H1 (cell line): ENCODE results near the gene VDR. TPM values are rescaled to one million over a fixed set of nuclear protein-coding genes. Genes with fewer than 3 reads are reported as not detected.

ENCODE experiments used
- CBX8 ChIP-seq: fragments of 300-800, 300-1000 bp; sonication (generic); IDR thresholded peaks from 2 replicates; pipeline ENCODE4 v1.7.1; 2016; ENCODE audit warnings: low read depth, low read length, borderline replicate concordance
- CEBPB ChIP-seq: IDR thresholded peaks from 2 replicates; pipeline ENCODE4 v1.6.1; 2012; ENCODE audit warnings: low read depth, low read length
- CHD2 ChIP-seq: IDR thresholded peaks from 2 replicates; pipeline ENCODE4 v1.6.1; 2012; ENCODE audit warnings: low read length, improper control_type of control experiment
- EZH2 ChIP-seq: fragments of 200-600 bp; sonication (generic); IDR thresholded peaks from 2 replicates; pipeline ENCODE4 v1.7.1; 2012; ENCODE audit warnings: low read depth, mild to moderate bottlenecking, moderate library complexity, low read length, inconsistent platforms; ENCODE audit not compliant: severe bottlenecking
- GTF2F1 ChIP-seq: IDR thresholded peaks from 2 replicates; pipeline ENCODE4 v1.6.1; 2012; ENCODE audit warnings: low read depth, low read length, improper control_type of control experiment, borderline replicate concordance
- HDAC2 ChIP-seq, 2 experiments: fragments of 300-600 bp in 1 of 2; sonication (generic) in 1 of 2; IDR thresholded peaks; 2 replicates each; pipeline ENCODE4 v1.6.1; 2011 to 2012; ENCODE audit warnings: low read depth in 2 of 2, low read length in 2 of 2, mild to moderate bottlenecking in 2 of 2, moderate library complexity in 2 of 2, borderline replicate concordance in 1 of 2, inconsistent platforms in 1 of 2
- JUN ChIP-seq: IDR thresholded peaks from 2 replicates; pipeline ENCODE4 v1.6.1; 2011; ENCODE audit warnings: low read depth, mild to moderate bottlenecking, improper control_type of control experiment, low read length
- KDM1A ChIP-seq: fragments of 200-600, 300-600 bp; sonication (generic); IDR thresholded peaks from 2 replicates; pipeline ENCODE4 v1.7.1; 2016; ENCODE audit warnings: mild to moderate bottlenecking, low read length, borderline replicate concordance
- KDM5A ChIP-seq: fragments of 200-600 bp; IDR thresholded peaks from 2 replicates; pipeline ENCODE4 v1.7.1; 2012; ENCODE audit warnings: mild to moderate bottlenecking, low read length, inconsistent platforms, mixed read lengths
- MAX ChIP-seq: IDR thresholded peaks from 2 replicates; pipeline ENCODE4 v1.6.1; 2012; ENCODE audit warnings: inconsistent platforms
- PHF8 ChIP-seq: fragments of 200-600 bp; sonication (generic); conservative IDR thresholded peaks from 2 replicates; pipeline ENCODE4 v1.7.1; 2012; ENCODE audit warnings: low read depth, mild to moderate bottlenecking, inconsistent platforms, low read length, moderate library complexity
- RBBP5 ChIP-seq: IDR thresholded peaks from 2 replicates; pipeline ENCODE4 v1.7.1; 2012; ENCODE audit warnings: low read depth, mild to moderate bottlenecking, inconsistent platforms, low read length, moderate library complexity, borderline replicate concordance
- RFX5 ChIP-seq: IDR thresholded peaks from 2 replicates; pipeline ENCODE4 v1.6.1; 2011; ENCODE audit warnings: low read depth, low read length, improper control_type of control experiment, borderline replicate concordance
- RXRA ChIP-seq: IDR thresholded peaks from 2 replicates; pipeline ENCODE4 v1.6.1; 2011; ENCODE audit warnings: low read depth, mild to moderate bottlenecking, low read length, moderate library complexity; ENCODE audit not compliant: insufficient read depth
- SAP30 ChIP-seq: fragments of 300-600 bp; sonication (generic); IDR thresholded peaks from 2 replicates; pipeline ENCODE4 v1.7.1; 2012; ENCODE audit warnings: low read length, moderate library complexity, mild to moderate bottlenecking, inconsistent platforms; ENCODE audit not compliant: insufficient read depth, insufficient replicate concordance
- SIRT6 ChIP-seq: IDR thresholded peaks from one replicate; pipeline ENCODE4 v1.7.1; 2012; ENCODE audit warnings: low read length, inconsistent platforms
- SIX5 ChIP-seq: IDR thresholded peaks from 2 replicates; pipeline ENCODE4 v1.6.1; 2011; ENCODE audit warnings: mild to moderate bottlenecking, low read depth, low read length
- SP4 ChIP-seq: IDR thresholded peaks from 2 replicates; pipeline ENCODE4 v1.6.1; 2012; ENCODE audit warnings: low read length, inconsistent platforms
- TAF7 ChIP-seq: optimal IDR thresholded peaks from 2 replicates; pipeline ENCODE3; 2011; ENCODE audit warnings: low read depth, mild to moderate bottlenecking, inconsistent platforms, low read length, moderate library complexity, borderline replicate concordance
- polyA plus RNA-seq, 7 experiments: library from polyadenylated mRNA; depleted of rRNA in 3 of 7; stranded (reverse) in 5 of 7; unstranded in 2 of 7; fragments of >200 nt in 5 of 7; fragments of 200-250 nt in 2 of 7; gene quantifications; 1 replicate in 5 of 7; 2 replicates in 1 of 7; 4 replicates in 1 of 7; pipeline versions ENCODE4 v1.2.1 to v1.2.3, GENCODE V29; 2011 to 2013; ENCODE audit warnings: missing spikeins in 2 of 7, mixed read lengths in 2 of 7
- total RNA-seq: library from RNA; stranded (reverse); fragmentation: NEBNext Ultra II Directional; extraction: Animal tissue kit (Norgen Biotek cat#: 25700); gene quantifications from 2 replicates; pipeline ENCODE4 v1.2.1, GENCODE V29; 2021
- TF ChIP-seq, protein P1 (sequence below): IDR thresholded peaks from 2 replicates; pipeline ENCODE4 v1.6.1; 2012; ENCODE audit warnings: low read length, inconsistent platforms

VDR gene
- total and polyA plus RNA-seq, 2 of the 8 experiments (the other 6 are each of a cell fraction or from before 2014, with no cell fraction given), result 0.44 to 0.65 TPM

GRCh38 chr12:47812797-47813510 is 91.8 kb downstream of the VDR start (continued):
- TF ChIP-seq RFX5 (no peak), SIX5 (no peak), KDM5A (no peak), KDM1A (peak; percentile 13; the same call in 1 of the 2 replicates), EZH2 (peak; percentile 12), HDAC2 (IDR thresholded peaks at IDR 0.05; ENCODE audit: borderline replicate concordance in 1 of 2, low read depth in 2 of 2, low read length in 2 of 2) (peak in 1 of 2 experiments; percentile 16; a peak in 2 of 4 replicates), RBBP5 (peak; percentile 49; the same call in 1 of the 2 replicates), MAX (peak; percentile 57), CEBPB (no peak), TAF7 (no peak), SAP30 (no peak), GTF2F1 (no peak), CBX8 (no peak), SIRT6 (no peak), RXRA (no peak), PHF8 (0 out of 2 replicates have a peak, but pooled peaks have one; percentile 22), JUN (no peak), SP4 (no peak), CHD2 (no peak; the same call in 1 of the 2 replicates)
- TF ChIP-seq, protein P1, sequence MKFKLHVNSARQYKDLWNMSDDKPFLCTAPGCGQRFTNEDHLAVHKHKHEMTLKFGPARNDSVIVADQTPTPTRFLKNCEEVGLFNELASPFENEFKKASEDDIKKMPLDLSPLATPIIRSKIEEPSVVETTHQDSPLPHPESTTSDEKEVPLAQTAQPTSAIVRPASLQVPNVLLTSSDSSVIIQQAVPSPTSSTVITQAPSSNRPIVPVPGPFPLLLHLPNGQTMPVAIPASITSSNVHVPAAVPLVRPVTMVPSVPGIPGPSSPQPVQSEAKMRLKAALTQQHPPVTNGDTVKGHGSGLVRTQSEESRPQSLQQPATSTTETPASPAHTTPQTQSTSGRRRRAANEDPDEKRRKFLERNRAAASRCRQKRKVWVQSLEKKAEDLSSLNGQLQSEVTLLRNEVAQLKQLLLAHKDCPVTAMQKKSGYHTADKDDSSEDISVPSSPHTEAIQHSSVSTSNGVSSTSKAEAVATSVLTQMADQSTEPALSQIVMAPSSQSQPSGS, result no peak
